ENCODE measurements around the gene TYRO3.

DNA sequence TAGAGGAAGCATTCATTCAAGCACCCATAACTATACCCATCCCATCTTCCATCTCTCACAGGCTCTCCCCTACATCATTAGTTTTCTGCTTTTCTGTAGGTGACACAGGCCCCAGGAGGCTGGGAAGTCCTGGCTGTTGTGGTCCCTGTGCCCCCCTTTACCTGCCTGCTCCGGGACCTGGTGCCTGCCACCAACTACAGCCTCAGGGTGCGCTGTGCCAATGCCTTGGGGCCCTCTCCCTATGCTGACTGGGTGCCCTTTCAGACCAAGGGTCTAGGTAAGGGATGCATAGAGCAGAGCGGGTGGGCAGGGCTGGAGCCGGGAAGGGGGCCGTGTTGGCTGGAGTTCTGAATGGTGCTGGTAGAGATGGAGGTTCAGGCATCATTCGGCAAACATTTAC is 8.2 kb downstream of the TYRO3 start:
- TF ChIP-seq, protein P1, sequence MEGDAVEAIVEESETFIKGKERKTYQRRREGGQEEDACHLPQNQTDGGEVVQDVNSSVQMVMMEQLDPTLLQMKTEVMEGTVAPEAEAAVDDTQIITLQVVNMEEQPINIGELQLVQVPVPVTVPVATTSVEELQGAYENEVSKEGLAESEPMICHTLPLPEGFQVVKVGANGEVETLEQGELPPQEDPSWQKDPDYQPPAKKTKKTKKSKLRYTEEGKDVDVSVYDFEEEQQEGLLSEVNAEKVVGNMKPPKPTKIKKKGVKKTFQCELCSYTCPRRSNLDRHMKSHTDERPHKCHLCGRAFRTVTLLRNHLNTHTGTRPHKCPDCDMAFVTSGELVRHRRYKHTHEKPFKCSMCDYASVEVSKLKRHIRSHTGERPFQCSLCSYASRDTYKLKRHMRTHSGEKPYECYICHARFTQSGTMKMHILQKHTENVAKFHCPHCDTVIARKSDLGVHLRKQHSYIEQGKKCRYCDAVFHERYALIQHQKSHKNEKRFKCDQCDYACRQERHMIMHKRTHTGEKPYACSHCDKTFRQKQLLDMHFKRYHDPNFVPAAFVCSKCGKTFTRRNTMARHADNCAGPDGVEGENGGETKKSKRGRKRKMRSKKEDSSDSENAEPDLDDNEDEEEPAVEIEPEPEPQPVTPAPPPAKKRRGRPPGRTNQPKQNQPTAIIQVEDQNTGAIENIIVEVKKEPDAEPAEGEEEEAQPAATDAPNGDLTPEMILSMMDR (IDR thresholded peaks at IDR 0.05): no peak
- TF ChIP-seq POLR2A (IDR thresholded peaks at IDR 0.05): no peak

Data from heart left ventricle (tissue), 13 donors.